Sigmoid colon (tissue), 7 donors: ENCODE results near the gene MRTFA. TPM values are rescaled to one million over a fixed set of nuclear protein-coding genes. Genes with fewer than 3 reads are reported as not detected.

ENCODE experiments used
- DNase-seq: peaks from one replicate; pipeline ENCODE4 v3.0.0-alpha.2; 2019
- H3K27ac ChIP-seq, 4 donors: fragments of 200-600 bp; sonication (generic); one replicate each; pipeline ENCODE4 v1.5.1; 2016 to 2019; ENCODE audit warnings: mild to moderate bottlenecking in 1 of 4
- H3K27me3 ChIP-seq, 3 donors: fragments of 200-600 bp; sonication (generic); one replicate each; pipeline ENCODE4 v1.5.1; 2019; ENCODE audit warnings: mild to moderate bottlenecking in 1 of 3
- H3K36me3 ChIP-seq, 4 donors: fragments of 200-600 bp; sonication (generic); one replicate each; pipeline ENCODE4 v1.5.1; 2016 to 2019
- H3K4me1 ChIP-seq, 4 donors: fragments of 200-600 bp; sonication (generic); one replicate each; pipeline ENCODE4 v1.5.1; 2017 to 2019
- H3K4me3 ChIP-seq, 4 donors: fragments of 200-600 bp; sonication (generic); one replicate each; pipeline ENCODE4 v1.5.1; 2017 to 2019; ENCODE audit warnings: mild to moderate bottlenecking in 2 of 4, moderate library complexity in 1 of 4
- H3K9me3 ChIP-seq, 4 donors: fragments of 200-600 bp in 3 of 4; sonication (generic) in 3 of 4; one replicate each; pipeline versions ENCODE4 v1.5.1 to v1.6.1; 2013 to 2019
- EP300 ChIP-seq, 4 donors: sonication (generic); formaldehyde crosslinking; IDR thresholded peaks; one replicate each; pipeline ENCODE4 v1.6.1; 2017; ENCODE audit warnings: antibody characterized with exemption in 4 of 4
- POLR2A ChIP-seq, 2 donors: fragments of 450-650 bp; IDR thresholded peaks; one replicate each; pipeline ENCODE4 v1.6.1; 2016; ENCODE audit warnings: antibody characterized with exemption in 2 of 2, mild to moderate bottlenecking in 2 of 2, moderate library complexity in 2 of 2
- POLR2AphosphoS5 ChIP-seq, 4 donors: sonication (generic); formaldehyde crosslinking; IDR thresholded peaks; one replicate each; pipeline ENCODE4 v1.6.1; 2017; ENCODE audit warnings: antibody characterized with exemption in 4 of 4
- WGBS, 2 donors: extraction: QIAGEN DNeasy Blood & Tissue Kit; methylation state at CpG; one replicate each; pipeline ENCODE4 v1.1.7; 2013; 5-methylcytosine and 5-hydroxymethylcytosine counted together
- intact Hi-C: fragments of 100-400 bp; cut with DNase I; formaldehyde crosslinking; loops from one replicate; pipeline ENCODE4 v1.15.1; 2023
- polyA plus RNA-seq, 3 donors: library from polyadenylated mRNA; stranded (reverse); fragments of 200-250 nt; gene quantifications; one replicate each; pipeline ENCODE4 v1.2.3, GENCODE V29; 2013
- total RNA-seq, 4 donors: library from RNA; depleted of rRNA; stranded (reverse); fragments of >200 nt; gene quantifications; one replicate each; pipeline ENCODE4 v1.1.0, GENCODE V29; 2016
- TF ChIP-seq, protein P1 (sequence below), 4 experiments: fragments of 450-650 bp in 3 of 4; fragments of 200-600 bp in 1 of 4; IDR thresholded peaks; one replicate each; pipeline ENCODE4 v1.5.1; 2016 to 2019; ENCODE audit warnings: antibody characterized with exemption in 4 of 4, mild to moderate bottlenecking in 3 of 4, moderate library complexity in 2 of 4
- donor health status: healthy with polysubstance abuse.
- donor health status: Bipolar disorder and iron deficiency.
- donor health status: healthy.

The MRTFA gene
- total and polyA plus RNA-seq, 7 donors: 10.8 to 104 (median 29.2) TPM

- no peaks in the 10 kb centered on the region for H3K36me3 ChIP-seq
- no peak for TF ChIP-seq EP300 (IDR thresholded peaks at IDR 0.05)
- TF ChIP-seq POLR2A (IDR thresholded peaks at IDR 0.05): no peak
- TF ChIP-seq, protein P1, sequence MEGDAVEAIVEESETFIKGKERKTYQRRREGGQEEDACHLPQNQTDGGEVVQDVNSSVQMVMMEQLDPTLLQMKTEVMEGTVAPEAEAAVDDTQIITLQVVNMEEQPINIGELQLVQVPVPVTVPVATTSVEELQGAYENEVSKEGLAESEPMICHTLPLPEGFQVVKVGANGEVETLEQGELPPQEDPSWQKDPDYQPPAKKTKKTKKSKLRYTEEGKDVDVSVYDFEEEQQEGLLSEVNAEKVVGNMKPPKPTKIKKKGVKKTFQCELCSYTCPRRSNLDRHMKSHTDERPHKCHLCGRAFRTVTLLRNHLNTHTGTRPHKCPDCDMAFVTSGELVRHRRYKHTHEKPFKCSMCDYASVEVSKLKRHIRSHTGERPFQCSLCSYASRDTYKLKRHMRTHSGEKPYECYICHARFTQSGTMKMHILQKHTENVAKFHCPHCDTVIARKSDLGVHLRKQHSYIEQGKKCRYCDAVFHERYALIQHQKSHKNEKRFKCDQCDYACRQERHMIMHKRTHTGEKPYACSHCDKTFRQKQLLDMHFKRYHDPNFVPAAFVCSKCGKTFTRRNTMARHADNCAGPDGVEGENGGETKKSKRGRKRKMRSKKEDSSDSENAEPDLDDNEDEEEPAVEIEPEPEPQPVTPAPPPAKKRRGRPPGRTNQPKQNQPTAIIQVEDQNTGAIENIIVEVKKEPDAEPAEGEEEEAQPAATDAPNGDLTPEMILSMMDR (IDR thresholded peaks at IDR 0.05): no peak
- TF ChIP-seq POLR2AphosphoS5 (IDR thresholded peaks at IDR 0.05): no peak
- H3K4me1 ChIP-seq: no peaks in the 10 kb centered on the region
- DNase-seq: no peak
- no peaks in the 10 kb centered on the region for H3K27me3 ChIP-seq
- H3K27ac ChIP-seq: no peak overlapping the region
- 90 to 94% methylated on average over 2 of the region's 2 CpGs for WGBS, 2 donors
- H3K9me3 ChIP-seq: no peaks in the 10 kb centered on the region
- intact Hi-C loops: no loop called here
- no peak overlapping the region for H3K4me3 ChIP-seq
Observed at GRCh38 chr22:40392618-40393017, 243.9 kb downstream of the MRTFA start.

GRCh38 chr22:40391417-40391816, 245.1 kb downstream of the MRTFA start:
- WGBS, 2 donors: 78 to 79% methylated on average over 2 of the region's 2 CpGs
- TF ChIP-seq POLR2AphosphoS5 (IDR thresholded peaks at IDR 0.05): no peak
- no peaks in the 10 kb centered on the region for H3K4me1 ChIP-seq
- no peak overlapping the region for H3K27ac ChIP-seq
- H3K27me3 ChIP-seq: no peaks in the 10 kb centered on the region
- DNase-seq: no peak
- no peaks in the 10 kb centered on the region for H3K9me3 ChIP-seq
- no peak overlapping the region for H3K4me3 ChIP-seq
- H3K36me3 ChIP-seq: no peaks in the 10 kb centered on the region
- intact Hi-C loops: no loop called here

- DNase-seq: no peak
- Histone ChIP-seq H3K4me3 (no peak overlapping the region), H3K27me3 (no peaks in the 10 kb centered on the region), H3K4me1 (peaks cover 0 to 9% (median 2%) of the 10 kb centered on the region in 4 donors), H3K9me3 (no peaks in the 10 kb centered on the region), H3K27ac (no peak overlapping the region), H3K36me3 (no peaks in the 10 kb centered on the region)
- TF ChIP-seq EP300 (IDR thresholded peaks at IDR 0.05) (no peak), POLR2A (IDR thresholded peaks at IDR 0.05) (no peak), POLR2AphosphoS5 (IDR thresholded peaks at IDR 0.05) (no peak)
- TF ChIP-seq, protein P1 (IDR thresholded peaks at IDR 0.05): no peak
- 18 to 41% methylated on average over 4 of the region's 4 CpGs for WGBS, 2 donors
- intact Hi-C loops: no loop called here
Observed at GRCh38 chr22:40388231-40388630, 248.3 kb downstream of the MRTFA start.

GRCh38 chr22:40387746-40388145, 248.8 kb downstream of the MRTFA start:
- no peak overlapping the region for H3K27ac ChIP-seq
- DNase-seq: no peak
- H3K27me3 ChIP-seq: no peaks in the 10 kb centered on the region
- WGBS, 2 donors: 17 to 47% methylated on average over 5 of the region's 5 CpGs
- H3K9me3 ChIP-seq: no peaks in the 10 kb centered on the region
- no peaks in the 10 kb centered on the region for H3K36me3 ChIP-seq
- TF ChIP-seq POLR2AphosphoS5 (IDR thresholded peaks at IDR 0.05): no peak
- TF ChIP-seq POLR2A (IDR thresholded peaks at IDR 0.05): no peak
- TF ChIP-seq, protein P1 (IDR thresholded peaks at IDR 0.05): no peak
- no peak for TF ChIP-seq EP300 (IDR thresholded peaks at IDR 0.05)
- peaks cover 0 to 9% (median 2%) of the 10 kb centered on the region in 4 donors for H3K4me1 ChIP-seq
- H3K4me3 ChIP-seq: no peak overlapping the region
- intact Hi-C loops: no loop called here

DNA sequence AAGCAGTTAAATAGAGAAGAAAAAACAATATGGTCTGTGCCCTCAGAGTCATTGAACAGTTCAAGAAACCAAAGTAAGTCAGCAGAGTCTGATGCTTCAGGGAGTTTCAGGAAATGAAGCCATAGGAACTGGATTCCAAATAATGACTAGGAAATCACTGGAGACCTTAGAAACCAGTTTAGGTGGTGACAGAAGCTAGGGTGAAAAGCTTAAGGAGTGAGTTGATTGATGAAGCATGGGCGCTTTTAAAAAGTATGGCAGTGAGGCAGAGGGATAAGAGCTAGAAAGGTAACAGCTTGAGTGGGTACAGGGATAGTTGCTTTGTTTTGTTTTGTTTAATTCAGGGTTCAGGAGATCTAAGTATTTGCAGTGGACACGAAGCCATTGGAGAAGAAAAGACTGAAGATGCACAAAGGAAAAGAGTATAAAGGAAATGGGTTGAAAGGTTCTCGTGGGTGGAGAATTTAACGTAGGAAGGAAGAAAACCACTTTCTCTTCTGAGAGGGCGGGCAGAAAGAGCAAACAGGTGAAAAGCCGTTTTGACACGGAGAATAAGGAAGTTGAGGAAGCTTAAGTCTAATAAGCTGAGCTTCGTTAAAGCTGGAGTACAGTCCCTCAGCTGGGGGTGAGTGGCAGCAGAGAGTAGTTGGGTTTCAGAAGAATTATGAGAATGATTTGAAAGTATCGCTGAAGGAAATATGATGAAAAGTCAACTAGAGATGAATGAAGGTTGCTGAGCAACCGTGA, 251.3 kb downstream of the MRTFA start:
- DNase-seq: no peak
- TF ChIP-seq, protein P1 (IDR thresholded peaks at IDR 0.05): no peak
- TF ChIP-seq POLR2AphosphoS5 (IDR thresholded peaks at IDR 0.05): no peak
- TF ChIP-seq EP300 (IDR thresholded peaks at IDR 0.05): no peak
- no peak for TF ChIP-seq POLR2A (IDR thresholded peaks at IDR 0.05)
- no peaks in the 10 kb centered on the region for H3K36me3 ChIP-seq
- H3K27me3 ChIP-seq: no peaks in the 10 kb centered on the region
- no peaks in the 10 kb centered on the region for H3K9me3 ChIP-seq
- 19 to 27% methylated on average over 10 of the region's 10 CpGs for WGBS, 2 donors
- intact Hi-C loops: no loop called here
- no peak overlapping the region for H3K27ac ChIP-seq
- H3K4me1 ChIP-seq: peaks cover 0 to 9% (median 2%) of the 10 kb centered on the region in 4 donors
- no peak overlapping the region for H3K4me3 ChIP-seq
